HTERT RPE-1 (cell line): ENCODE data around the gene IQGAP1.
"Not testable (repeated sequence)": the region's sequence is repeated elsewhere in the genome, so short reads cannot be mapped to it uniquely, and the experiment has no call there.

ENCODE experiments used
- in situ Hi-C: fragments of 300-500 bp; cut with MboI; formaldehyde crosslinking; loops from 4 replicates; pipeline ENCODE4 v1.14.3; 2020; ENCODE audit warnings: low sequenced_read_pairs

Gene IQGAP1

GRCh38 chr15:90524018-90524803 is 136.2 kb downstream of the IQGAP1 start:
- in situ Hi-C loops: not testable (repeated sequence)

DNA sequence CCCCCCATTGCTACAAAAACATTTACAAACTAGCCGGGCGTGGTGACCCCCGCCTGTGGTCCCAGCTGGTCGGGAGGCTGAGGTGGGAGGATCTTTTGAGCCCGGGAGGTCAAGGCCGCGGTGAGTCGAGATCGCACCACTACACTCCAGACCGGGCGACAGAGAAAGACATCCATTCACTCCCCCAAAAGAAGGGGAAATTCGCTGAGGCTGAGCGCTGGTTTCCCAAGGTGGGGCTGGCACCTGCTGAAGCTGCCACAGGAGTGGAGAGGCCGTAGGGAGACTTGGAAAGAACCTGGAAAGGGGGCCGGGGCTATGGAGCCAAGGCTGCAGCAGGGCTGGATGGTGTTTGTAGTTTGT is 140.9 kb downstream of the IQGAP1 start:
- in situ Hi-C loops: no loop called here

- in situ Hi-C loops: no loop called here
Measured at GRCh38 chr15:90529371-90530249, 141.6 kb downstream of the IQGAP1 start, which contains the start of gene CRTC3. Gene CRTC3 (plus strand): TSS chr15:90529923. CDS start chr15:90530072, 149 bp downstream.

DNA sequence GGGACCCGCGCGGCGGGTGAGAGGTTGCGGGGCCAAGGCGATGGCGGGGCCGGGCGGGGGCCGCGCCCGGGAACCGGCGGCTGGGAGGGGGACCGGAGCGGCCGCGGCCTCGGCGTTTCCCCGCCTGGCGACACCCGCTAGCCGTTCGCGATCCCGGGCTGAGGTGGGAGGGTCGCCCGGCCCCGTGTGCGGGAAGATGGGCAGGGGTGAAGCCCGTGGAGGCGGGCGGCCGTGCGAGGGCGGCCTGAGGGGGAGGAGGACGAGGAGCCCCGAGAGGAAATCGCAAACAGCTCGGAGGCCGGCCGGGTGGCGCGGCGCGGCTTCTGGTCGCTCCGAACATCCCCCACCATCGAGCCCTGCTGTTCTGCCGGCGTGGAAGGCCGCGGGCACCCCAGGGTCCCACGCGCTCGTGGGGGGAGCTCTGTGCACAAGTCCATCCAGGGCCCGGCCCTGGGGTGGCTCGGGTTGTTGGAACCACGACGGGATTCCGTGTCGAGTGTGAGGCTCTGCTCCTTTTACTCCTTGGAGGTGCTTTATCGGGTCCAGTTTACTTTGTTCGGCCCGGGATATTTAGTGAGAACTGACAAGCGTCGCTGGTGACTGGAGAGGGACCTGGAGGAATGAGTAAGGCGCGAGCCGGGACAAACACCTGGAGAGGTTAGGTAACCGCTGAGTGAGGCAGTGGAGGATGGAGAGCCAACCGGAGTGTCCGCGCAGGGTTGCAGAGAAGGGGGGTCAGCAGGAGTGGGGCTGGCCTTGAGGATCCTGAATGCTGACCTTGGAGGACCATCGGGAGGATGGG is 142.4 kb downstream of the IQGAP1 start:
- in situ Hi-C loops: no loop called here

- in situ Hi-C loops: no loop called here
Measured at GRCh38 chr15:90531147-90531546, 143.1 kb downstream of the IQGAP1 start.

GRCh38 chr15:90535254-90535653 is 147.2 kb downstream of the IQGAP1 start:
- in situ Hi-C loops: no loop called here

GRCh38 chr15:90539789-90540188 is 151.7 kb downstream of the IQGAP1 start:
- in situ Hi-C loops: no loop called here

DNA sequence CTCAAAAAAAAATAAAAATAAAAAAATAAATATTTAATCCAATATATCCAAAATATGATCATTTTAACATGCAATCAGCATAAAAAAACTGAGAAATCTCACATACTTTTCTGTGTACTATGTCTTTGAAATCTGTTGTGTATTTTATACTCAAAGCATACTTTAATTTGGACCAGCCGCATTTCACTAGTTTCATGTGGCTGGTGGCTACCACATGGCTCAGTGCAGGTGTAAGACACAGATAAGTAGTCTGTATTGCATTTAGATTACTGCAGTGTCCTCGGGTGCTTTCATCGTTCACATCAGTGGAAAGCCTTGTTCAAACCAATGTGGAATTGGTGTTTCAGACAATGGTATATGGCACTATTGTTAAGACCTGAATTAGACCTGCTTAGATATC is 152.7 kb downstream of the IQGAP1 start:
- in situ Hi-C loops: no loop called here

GRCh38 chr15:90545095-90545494 is 157.1 kb downstream of the IQGAP1 start:
- in situ Hi-C loops: no loop called here

- in situ Hi-C loops: no loop called here
Measured at GRCh38 chr15:90547540-90547939, 159.5 kb downstream of the IQGAP1 start.

GRCh38 chr15:90550919-90551318 is 162.9 kb downstream of the IQGAP1 start:
- in situ Hi-C loops: no loop called here
